ENCODE results near the gene SLC25A6. TPM values are rescaled to one million over a fixed set of nuclear protein-coding genes. Genes with fewer than 3 reads are reported as not detected.

SLC25A6 gene
- total and polyA plus RNA-seq, 7 donors = 329 to 644 (median 482) TPM

GRCh38 chrX:1397001-1397400 lies 5.1 kb upstream of the SLC25A6 start:
- Histone ChIP-seq H3K27ac (no peak overlapping the region), H3K4me3 (no peak overlapping the region), H3K27me3 (no peaks in the 10 kb centered on the region), H3K4me1 (peaks cover 0 to 22% (median 18%) of the 10 kb centered on the region in 4 donors), H3K9me3 (no peaks in the 10 kb centered on the region), H3K36me3 (peaks cover 0 to 29% (median 4%) of the 10 kb centered on the region in 4 donors)
- no peak for TF ChIP-seq POLR2AphosphoS5 (IDR thresholded peaks at IDR 0.05)
- TF ChIP-seq POLR2A (IDR thresholded peaks at IDR 0.05) = no peak
- TF ChIP-seq EP300 (IDR thresholded peaks at IDR 0.05) = no peak
- TF ChIP-seq CTCF (IDR thresholded peaks at IDR 0.05) = no peak
- DNase-seq = peak; percentile 62
- WGBS, 2 donors = 77 to 85% methylated on average over 15 of the region's 15 CpGs
- intact Hi-C loops (cut with DNase I) = no loop called here

- intact Hi-C loops (cut with DNase I) = no loop called here
- Histone ChIP-seq H3K27ac (no peak overlapping the region), H3K27me3 (no peaks in the 10 kb centered on the region), H3K4me3 (no peak overlapping the region), H3K9me3 (no peaks in the 10 kb centered on the region), H3K36me3 (peaks cover 0 to 17% (median 2%) of the 10 kb centered on the region in 4 donors), H3K4me1 (peaks cover 0 to 25% (median 23%) of the 10 kb centered on the region in 4 donors)
- DNase-seq = no peak
- TF ChIP-seq POLR2AphosphoS5 (IDR thresholded peaks at IDR 0.05) (no peak), CTCF (IDR thresholded peaks at IDR 0.05) (no peak), EP300 (IDR thresholded peaks at IDR 0.05) (no peak), POLR2A (IDR thresholded peaks at IDR 0.05) (no peak)
- WGBS, 2 donors = 98 to 99% methylated on average over 5 of the region's 5 CpGs
These were observed 3.8 kb upstream of the SLC25A6 start for GRCh38 chrX:1395646-1396216.

GRCh38 chrX:1394731-1395501 lies 3.0 kb upstream of the SLC25A6 start:
- intact Hi-C loops (cut with DNase I) = loop anchor here (5.0 kb wide), 1 partner anchor 197 kb away; the partner anchor contains the start of gene AKAP17A
- Histone ChIP-seq H3K4me1 (peaks cover 0 to 34% (median 31%) of the 10 kb centered on the region in 4 donors), H3K36me3 (peaks cover 0 to 17% (median 7%) of the 10 kb centered on the region in 4 donors), H3K4me3 (no peak overlapping the region), H3K9me3 (no peaks in the 10 kb centered on the region), H3K27ac (peak overlapping the region in 2 of 4 donors; percentile 32 to 99), H3K27me3 (no peaks in the 10 kb centered on the region)
- 90 to 96% methylated on average over 22 of the region's 22 CpGs for WGBS, 2 donors
- DNase-seq = peak; percentile 66
- no peak for TF ChIP-seq EP300 (IDR thresholded peaks at IDR 0.05)
- TF ChIP-seq CTCF (IDR thresholded peaks at IDR 0.05) = no peak
- no peak for TF ChIP-seq POLR2AphosphoS5 (IDR thresholded peaks at IDR 0.05)
- TF ChIP-seq POLR2A (IDR thresholded peaks at IDR 0.05) = no peak

GRCh38 chrX:1393871-1394615 lies 2.1 kb upstream of the SLC25A6 start:
- Histone ChIP-seq H3K4me3 (no peak overlapping the region), H3K27me3 (no peaks in the 10 kb centered on the region), H3K27ac (peak overlapping the region; percentile 32 to 100 (median 98)), H3K9me3 (no peaks in the 10 kb centered on the region), H3K36me3 (peaks cover 7 to 24% (median 15%) of the 10 kb centered on the region in 4 donors), H3K4me1 (peaks cover 0 to 42% (median 40%) of the 10 kb centered on the region in 4 donors)
- no peak for TF ChIP-seq POLR2AphosphoS5 (IDR thresholded peaks at IDR 0.05)
- no peak for TF ChIP-seq EP300 (IDR thresholded peaks at IDR 0.05)
- no peak for TF ChIP-seq CTCF (IDR thresholded peaks at IDR 0.05)
- no peak for TF ChIP-seq POLR2A (IDR thresholded peaks at IDR 0.05)
- DNase-seq = peak; percentile 58
- intact Hi-C loops (cut with DNase I) = loop anchor here (5.0 kb wide), 1 partner anchor 198 kb away; the partner anchor contains the start of gene AKAP17A
- 69 to 80% methylated on average over 16 of the region's 16 CpGs for WGBS, 2 donors

Measured in sigmoid colon (tissue), 7 donors.